PC-9 (cell line): ENCODE data around the gene FNDC3B. TPM values are rescaled to one million over a fixed set of nuclear protein-coding genes. Genes with fewer than 3 reads are reported as not detected.

Experiments used
- BruUV-seq: library from RNA; stranded (reverse); fragments of 400-500 nt; replicated peaks from 2 replicates; lab custom pipeline; 2021; lab: Mats Ljungman, UMichigan
- CTCF ChIA-PET: fragments of 300-600 bp; sonication (Branson Sonifier 250); formaldehyde crosslinking; loops from one replicate; lab custom pipeline; 2022; ENCODE audit warnings: antibody characterized with exemption; lab: Charles Lee
- POLR2A ChIA-PET: fragments of 300-600 bp; sonication (Branson Sonifier 250); formaldehyde crosslinking; loops from one replicate; lab custom pipeline; 2022; ENCODE audit warnings: antibody characterized with exemption; ENCODE audit not compliant: unreplicated experiment; lab: Charles Lee
- DNase-seq, 2 experiments: peaks; one replicate each; pipeline versions ENCODE4 v3.0.0 to v3.0.0-alpha.2; 2015 to 2022; ENCODE audit warnings: mixed read lengths in 1 of 2
- H2AFZ ChIP-seq: fragments of 200-600 bp; sonication (generic); 2 replicates; pipeline ENCODE4 v1.8.1; 2017; ENCODE audit warnings: antibody characterized with exemption
- H3F3A ChIP-seq: fragments of 200-600 bp; sonication (generic); 2 replicates; pipeline ENCODE4 v1.8.1; 2017; ENCODE audit warnings: antibody characterized with exemption, mild to moderate bottlenecking, low read depth; ENCODE audit not compliant: insufficient read depth
- H3K27ac ChIP-seq: fragments of 200-600 bp; sonication (generic); 2 replicates; pipeline ENCODE4 v1.6.1; 2016; ENCODE audit warnings: mixed run types
- H3K27me3 ChIP-seq: fragments of 200-600 bp; sonication (generic); 2 replicates; pipeline ENCODE4 v1.6.1; 2016; ENCODE audit warnings: low read depth, mixed run types; ENCODE audit not compliant: insufficient read depth
- H3K36me3 ChIP-seq: fragments of 200-600 bp; sonication (generic); 2 replicates; pipeline ENCODE4 v1.6.1; 2016; ENCODE audit warnings: low read depth, mixed run types
- H3K4me1 ChIP-seq: fragments of 200-600 bp; sonication (generic); replicated peaks from 2 replicates; pipeline ENCODE4 v1.6.1; 2016; ENCODE audit warnings: mixed run types; ENCODE audit not compliant: insufficient read depth
- H3K4me2 ChIP-seq: fragments of 200-600 bp; sonication (generic); 2 replicates; pipeline ENCODE4 v1.6.1; 2017; ENCODE audit warnings: mixed run types
- H3K4me3 ChIP-seq: fragments of 200-600 bp; sonication (generic); 2 replicates; pipeline ENCODE4 v1.6.1; 2016; ENCODE audit warnings: mixed run types
- H3K79me2 ChIP-seq: fragments of 200-600 bp; sonication (generic); 2 replicates; pipeline ENCODE4 v1.6.1; 2017; ENCODE audit warnings: low read depth, mixed run types
- H3K9me2 ChIP-seq: fragments of 200-600 bp; sonication (generic); 2 replicates; pipeline ENCODE4 v1.8.1; 2017; ENCODE audit warnings: mild to moderate bottlenecking; ENCODE audit not compliant: insufficient read depth
- H3K9me3 ChIP-seq: fragments of 200-600 bp; sonication (generic); 2 replicates; pipeline ENCODE4 v1.8.1; 2016; ENCODE audit warnings: low read depth; ENCODE audit not compliant: insufficient read depth
- H4K20me1 ChIP-seq: fragments of 200-600 bp; sonication (generic); 2 replicates; pipeline ENCODE4 v1.8.1; 2017; ENCODE audit not compliant: insufficient read depth
- CTCF ChIP-seq: fragments of 200-600 bp; sonication (generic); conservative IDR thresholded peaks from 2 replicates; pipeline ENCODE4 v1.6.1; 2017; ENCODE audit warnings: mixed run types, antibody characterized with exemption, mild to moderate bottlenecking, moderate library complexity
- EZH2 ChIP-seq: fragments of 200-600 bp; sonication (generic); IDR thresholded peaks from 2 replicates; pipeline ENCODE4 v1.8.0; 2017; ENCODE audit warnings: antibody characterized with exemption, low read depth
- intact Hi-C: fragments of 100-400 bp; cut with micrococcal nuclease; formaldehyde crosslinking; loops from one replicate; pipeline ENCODE4 v1.10.0; 2022; ENCODE audit not compliant: unreplicated experiment
- total RNA-seq: library from RNA; stranded (reverse); gene quantifications from 2 replicates; pipeline ENCODE4 v1.2.3, GENCODE V29; 2021

Gene FNDC3B
- total RNA-seq, 1 experiment from 2014 or later, result 106 TPM

- intact Hi-C loops, result no loop called here
These were observed 229.5 kb downstream of the FNDC3B start for GRCh38 chr3:172268868-172269267.

GRCh38 chr3:172270557-172271166 lies 231.3 kb downstream of the FNDC3B start:
- H3K4me1 ChIP-seq, result peaks cover 20% of the 10 kb centered on the region; the same call in 1 of the 2 replicates
- peaks cover 57% of the 10 kb centered on the region for H3F3A ChIP-seq
- DNase-seq, result no peak
- H3K36me3 ChIP-seq, result peaks cover 87% of the 10 kb centered on the region
- H3K27me3 ChIP-seq, result no peaks in the 10 kb centered on the region
- no peaks in the 10 kb centered on the region for H3K9me3 ChIP-seq
- POLR2A ChIA-PET, result no interaction called here
- H2AFZ ChIP-seq, result no peak overlapping the region
- intact Hi-C loops, result no loop called here
- H3K9me2 ChIP-seq, result no peaks in the 10 kb centered on the region
- peaks cover 10% of the 10 kb centered on the region; the same call in 1 of the 2 replicates for H4K20me1 ChIP-seq
- no TSS peak for BruUV-seq
- H3K4me3 ChIP-seq, result no peak overlapping the region
- TF ChIP-seq EZH2 (no peak), CTCF (no peak)
- CTCF ChIA-PET, result no interaction called here
- no peak overlapping the region for H3K4me2 ChIP-seq
- no peak overlapping the region for H3K27ac ChIP-seq
- peaks cover 100% of the 10 kb centered on the region for H3K79me2 ChIP-seq

More at GRCh38 chr3:172268868-172269267, 229.5 kb downstream of the FNDC3B start:
- H3K9me3 ChIP-seq, result 0 out of 2 replicates have a peak, but pooled peaks cover 5% of the 10 kb centered on the region
- no peaks in the 10 kb centered on the region for H3K9me2 ChIP-seq
- peaks cover 100% of the 10 kb centered on the region for H3K79me2 ChIP-seq
- H3K4me3 ChIP-seq, result no peak overlapping the region
- no peak for DNase-seq
- CTCF ChIA-PET, result no interaction called here
- H3F3A ChIP-seq, result peaks cover 67% of the 10 kb centered on the region
- POLR2A ChIA-PET, result no interaction called here
- peaks cover 21% of the 10 kb centered on the region for H3K4me1 ChIP-seq
- H3K4me2 ChIP-seq, result no peak overlapping the region
- H4K20me1 ChIP-seq, result peaks cover 15% of the 10 kb centered on the region
- H3K27me3 ChIP-seq, result no peaks in the 10 kb centered on the region
- H3K36me3 ChIP-seq, result peaks cover 89% of the 10 kb centered on the region
- no peak overlapping the region for H2AFZ ChIP-seq
- no TSS peak for BruUV-seq
- no peak for TF ChIP-seq EZH2
- no peak for TF ChIP-seq CTCF
- no peak overlapping the region; the same call in 1 of the 2 replicates for H3K27ac ChIP-seq

GRCh38 chr3:172271386-172271976 lies 232.1 kb downstream of the FNDC3B start:
- peaks cover 20% of the 10 kb centered on the region; the same call in 1 of the 2 replicates for H3K4me1 ChIP-seq
- no peak overlapping the region for H3K4me3 ChIP-seq
- ChIA-PET CTCF (no interaction called here), POLR2A (no interaction called here)
- H3K27ac ChIP-seq, result peak overlapping the region; percentile 33; the same call in 1 of the 2 replicates
- H3K27me3 ChIP-seq, result no peaks in the 10 kb centered on the region
- DNase-seq, result no peak
- no peaks in the 10 kb centered on the region for H3K9me2 ChIP-seq
- TF ChIP-seq CTCF (no peak), EZH2 (no peak)
- H3K79me2 ChIP-seq, result peaks cover 100% of the 10 kb centered on the region
- H3K4me2 ChIP-seq, result no peak overlapping the region
- H3K9me3 ChIP-seq, result no peaks in the 10 kb centered on the region
- H3F3A ChIP-seq, result peaks cover 59% of the 10 kb centered on the region
- intact Hi-C loops, result no loop called here
- BruUV-seq, result no TSS peak
- H2AFZ ChIP-seq, result no peak overlapping the region
- H4K20me1 ChIP-seq, result peaks cover 10% of the 10 kb centered on the region; the same call in 1 of the 2 replicates
- peaks cover 87% of the 10 kb centered on the region for H3K36me3 ChIP-seq
